Endometrial microvascular endothelial cells (primary cell): ENCODE measurements around the gene TMEM170B. TPM values are rescaled to one million over a fixed set of nuclear protein-coding genes. Genes with fewer than 3 reads are reported as not detected.

Source experiments
- in situ Hi-C: cut with HindIII; loops from 2 replicates; pipeline ENCODE4 v1.10.0; 2017; ENCODE audit warnings: low sequenced_read_pairs, low pct_unique_long_range_greater_than_20kb; ENCODE audit errors: inconsistent ontology term
- total RNA-seq: library from RNA; depleted of rRNA; stranded (reverse); fragments of >200 nt; gene quantifications from one replicate; pipeline ENCODE4 v1.2.3, GENCODE V29; 2015; ENCODE audit errors: inconsistent ontology term

TMEM170B gene, protein sequence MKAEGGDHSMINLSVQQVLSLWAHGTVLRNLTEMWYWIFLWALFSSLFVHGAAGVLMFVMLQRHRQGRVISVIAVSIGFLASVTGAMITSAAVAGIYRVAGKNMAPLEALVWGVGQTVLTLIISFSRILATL
- 0.93 TPM for total RNA-seq

DNA sequence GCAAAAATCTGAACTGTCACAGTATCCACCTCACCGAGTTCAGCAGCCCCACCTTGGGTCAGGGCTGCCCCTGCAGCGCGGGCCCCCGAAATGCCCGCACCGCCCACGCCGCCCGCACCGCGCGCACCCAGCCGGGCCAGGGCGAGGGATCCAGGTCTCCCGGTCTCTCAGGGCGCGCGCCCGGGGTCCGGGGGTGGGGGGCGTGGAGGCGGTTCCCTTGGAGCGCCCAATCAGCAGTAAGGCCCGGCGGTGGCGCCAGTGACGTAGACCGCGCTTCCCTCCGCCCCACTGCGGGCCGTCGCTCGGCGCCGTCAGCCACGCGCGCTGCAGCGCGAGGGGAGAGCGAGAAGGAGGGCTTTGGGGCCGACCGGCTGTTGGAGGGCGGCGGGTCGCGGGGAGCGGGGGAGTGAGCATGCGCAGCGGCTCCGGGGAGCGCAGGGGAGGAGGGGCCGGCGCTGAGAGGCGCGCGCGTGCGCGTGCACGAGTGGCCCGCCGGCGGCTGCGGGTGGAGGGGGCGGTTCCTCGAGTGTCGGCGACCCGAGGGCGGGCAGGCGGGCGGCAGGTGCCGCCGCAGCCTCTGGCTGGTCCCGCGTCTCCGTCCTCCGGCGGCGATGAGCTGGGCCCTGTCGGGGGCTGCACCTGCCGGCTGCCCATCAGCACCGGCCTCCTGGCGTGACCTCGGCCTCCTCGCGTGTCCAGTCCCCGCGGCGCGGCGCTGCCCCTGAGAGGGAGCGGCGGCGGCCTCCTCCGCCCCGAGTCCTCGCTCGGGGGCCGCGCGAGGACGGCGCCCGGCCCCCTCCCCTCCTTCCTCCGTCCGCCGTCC, at the start of gene TMEM170B:
Gene TMEM170B (plus strand): TSS at position 521 of the 823 bp plus-strand sequence. CDS start 529 bp downstream, outside the sequence.
- in situ Hi-C loops = no loop called here

DNA sequence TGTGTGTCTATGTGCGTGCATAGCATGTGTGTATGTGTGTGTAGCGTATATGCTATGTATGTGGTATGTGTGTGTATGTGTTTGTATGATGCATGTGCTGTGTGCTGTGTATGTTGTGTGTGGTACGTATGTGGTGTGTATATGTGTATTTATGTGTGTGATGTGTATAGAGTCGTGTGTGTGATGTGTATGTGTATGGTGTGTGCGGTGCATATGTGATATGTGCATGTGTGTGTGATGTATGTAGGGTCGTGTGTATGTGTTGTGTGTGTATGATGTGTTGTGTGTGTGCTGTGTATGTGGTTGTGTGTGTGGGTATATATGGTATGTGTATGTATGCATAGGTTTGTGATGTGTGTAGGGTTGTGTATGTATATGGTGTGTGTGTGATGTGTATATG, 46.6 kb upstream of the TMEM170B start:
- in situ Hi-C loops = loop anchor here (25.0 kb wide), 1 partner anchor 254 kb away; the partner anchor contains the start of gene NEDD9

DNA sequence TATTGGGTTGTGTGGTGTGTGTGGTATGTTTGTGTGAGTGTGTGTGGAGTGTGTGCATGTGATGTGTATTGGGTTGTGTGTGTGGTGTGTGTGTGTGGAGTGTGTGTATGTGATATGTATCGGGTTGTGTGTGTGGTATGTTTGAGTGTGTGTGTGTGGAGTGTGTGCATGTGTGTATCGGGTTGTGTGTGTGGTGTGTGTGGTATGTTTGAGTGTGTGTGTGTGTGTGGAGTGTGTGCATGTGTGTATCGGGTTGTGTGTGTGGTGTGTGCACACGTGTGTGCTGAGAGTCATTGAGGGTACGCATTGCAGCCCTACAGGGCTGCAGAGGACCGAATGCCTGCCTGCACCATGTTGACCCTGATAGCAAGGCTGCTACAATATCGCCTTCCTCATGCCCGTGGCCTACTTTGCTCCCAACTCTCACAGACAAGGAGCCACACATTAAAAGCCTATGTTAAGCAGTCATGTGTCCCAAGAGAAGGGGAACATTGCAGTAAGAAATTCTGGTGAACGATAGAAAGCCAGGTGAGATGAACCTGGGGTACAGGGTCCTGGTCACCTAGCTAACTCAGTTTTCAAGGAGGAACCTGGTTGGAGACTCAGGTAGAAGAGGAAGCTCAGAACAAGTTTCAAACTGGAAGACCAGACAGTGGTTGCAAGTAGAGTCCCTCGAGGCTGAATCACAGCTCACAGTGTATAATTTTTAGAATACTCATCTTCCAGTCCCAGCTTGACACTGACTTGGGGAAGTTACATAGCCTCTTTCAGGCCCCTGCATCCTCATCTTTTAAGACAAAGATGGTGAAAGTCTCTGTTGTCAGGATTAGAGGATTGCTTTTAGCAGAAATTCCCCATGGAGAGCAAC, 45.7 kb upstream of the TMEM170B start:
- in situ Hi-C loops = loop anchor here (25.0 kb wide), 1 partner anchor 255 kb away; the partner anchor contains the start of gene NEDD9

DNA sequence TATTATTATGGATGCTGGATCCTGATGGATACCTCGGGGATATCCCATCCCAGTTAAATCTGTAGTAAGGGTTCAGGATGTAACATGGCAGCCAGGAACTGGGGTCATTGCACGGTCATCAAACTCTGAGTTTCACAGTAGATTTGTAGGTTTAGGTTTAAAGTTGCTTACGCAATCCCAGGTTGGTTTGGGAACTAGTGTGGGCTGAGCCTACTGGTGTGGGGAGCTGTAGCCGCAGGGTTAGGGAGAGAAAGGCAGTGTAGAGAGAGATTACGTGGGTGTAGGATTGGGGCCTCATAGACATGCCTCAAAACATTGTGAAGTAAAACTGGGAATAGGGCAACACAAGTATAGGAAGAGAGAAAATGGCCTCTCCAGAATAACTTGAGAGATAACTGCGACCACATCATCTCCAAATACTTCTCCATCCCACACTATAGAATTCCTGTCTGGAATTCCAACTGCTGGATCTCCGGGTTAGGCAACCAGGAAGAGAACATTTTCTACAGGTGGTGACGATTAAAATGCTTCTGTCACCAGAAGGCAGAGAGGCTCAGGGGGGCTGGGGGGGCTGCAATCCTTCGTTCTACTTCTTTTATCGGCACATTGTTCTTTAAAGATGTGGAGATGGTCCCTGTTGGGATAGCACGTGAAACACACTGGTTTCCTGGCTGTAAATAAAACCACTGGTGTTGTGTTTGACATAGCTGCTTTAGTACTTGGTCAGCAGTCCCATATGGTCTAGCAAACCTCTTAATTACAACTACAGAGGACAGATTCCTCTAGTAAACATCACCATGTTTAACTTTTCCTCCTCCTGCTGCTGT, 44.9 kb upstream of the TMEM170B start:
- in situ Hi-C loops = loop anchor here (25.0 kb wide), 1 partner anchor 255 kb away; the partner anchor contains the start of gene NEDD9

DNA sequence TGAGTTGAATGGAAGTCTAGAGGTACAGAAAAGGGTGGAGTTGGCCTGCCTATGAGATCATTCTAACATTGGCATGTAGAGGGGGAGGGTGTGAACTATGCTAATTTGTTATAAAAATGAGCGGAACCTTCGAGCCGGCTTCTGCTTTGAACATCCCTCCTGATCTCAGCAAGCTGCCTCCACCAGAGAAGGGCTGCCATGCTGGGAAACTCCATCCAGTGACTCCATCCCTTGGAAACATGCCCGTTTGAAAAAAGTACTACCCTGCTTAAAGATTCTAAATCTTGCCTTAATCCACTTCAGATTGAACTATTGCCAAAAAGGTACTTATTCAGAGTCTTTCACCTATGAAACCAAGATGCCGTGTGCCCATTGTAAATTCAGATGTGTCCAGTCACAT, 43.6 kb upstream of the TMEM170B start:
- in situ Hi-C loops = loop anchor here (25.0 kb wide), 1 partner anchor 257 kb away; the partner anchor contains the start of gene NEDD9

DNA sequence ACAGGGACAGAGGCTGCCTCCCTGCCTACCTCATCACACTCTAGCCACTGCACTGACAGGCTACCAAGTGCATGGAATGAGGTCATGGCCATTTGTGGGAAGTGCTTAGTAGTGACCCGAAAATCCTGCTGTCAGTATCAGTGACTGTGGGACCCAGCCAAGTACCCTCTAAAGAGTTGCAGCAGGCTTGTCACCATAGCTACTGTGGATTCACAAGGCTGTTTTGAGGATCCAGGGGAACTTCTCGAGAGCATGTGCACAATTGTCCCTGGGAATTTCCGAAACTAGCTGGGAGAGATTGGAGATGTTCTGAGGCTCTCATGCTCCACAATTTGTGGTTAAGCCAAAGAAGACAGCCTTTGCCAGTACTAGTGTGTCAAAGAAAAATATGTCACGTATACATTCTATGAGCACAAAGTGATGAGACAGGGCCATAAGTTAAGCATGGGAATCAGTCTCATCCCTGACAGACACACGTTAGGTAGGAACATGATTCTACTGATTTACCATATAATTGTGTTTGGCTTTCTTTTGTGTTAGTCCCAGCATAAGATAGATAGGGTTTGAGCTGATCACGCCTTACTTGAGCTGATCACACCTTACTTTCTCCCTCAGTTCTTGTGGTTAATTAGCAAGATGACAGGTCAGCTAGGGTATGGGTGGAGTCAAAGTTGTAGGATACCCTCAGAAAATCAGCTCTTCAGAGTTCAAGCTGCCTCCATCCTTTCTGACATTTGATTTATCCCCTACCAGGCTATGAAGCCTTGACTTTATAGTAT, 42.6 kb upstream of the TMEM170B start:
- in situ Hi-C loops = loop anchor here (25.0 kb wide), 1 partner anchor 258 kb away; the partner anchor contains the start of gene NEDD9

DNA sequence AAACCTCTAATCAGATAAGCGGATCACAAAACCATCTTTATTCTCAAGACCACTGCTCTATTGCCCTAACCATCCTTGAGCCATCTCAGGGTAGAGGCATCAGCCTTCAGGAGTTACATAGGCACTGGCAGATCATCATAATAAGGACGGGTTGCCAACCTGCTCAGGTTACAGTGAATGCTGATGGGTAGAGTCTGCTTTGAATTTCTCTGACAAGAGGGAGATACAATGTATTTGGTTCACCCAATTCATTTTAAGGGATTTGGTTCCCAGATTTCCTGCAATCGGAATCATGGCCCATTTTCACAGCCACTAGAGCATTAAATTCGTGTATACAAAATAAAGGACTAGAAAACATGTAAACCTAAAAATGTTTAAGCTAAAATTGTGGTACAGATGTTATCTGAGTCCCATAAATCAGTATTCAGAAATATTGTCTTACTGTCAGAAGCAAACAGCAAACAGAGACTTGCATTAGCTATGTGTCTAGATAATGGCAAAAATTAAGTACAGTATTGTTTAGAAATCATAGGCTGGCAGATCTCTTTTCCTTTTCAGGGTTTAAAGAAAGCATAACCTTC, 41.9 kb upstream of the TMEM170B start:
- in situ Hi-C loops = loop anchor here (25.0 kb wide), 1 partner anchor 258 kb away; the partner anchor contains the start of gene NEDD9

DNA sequence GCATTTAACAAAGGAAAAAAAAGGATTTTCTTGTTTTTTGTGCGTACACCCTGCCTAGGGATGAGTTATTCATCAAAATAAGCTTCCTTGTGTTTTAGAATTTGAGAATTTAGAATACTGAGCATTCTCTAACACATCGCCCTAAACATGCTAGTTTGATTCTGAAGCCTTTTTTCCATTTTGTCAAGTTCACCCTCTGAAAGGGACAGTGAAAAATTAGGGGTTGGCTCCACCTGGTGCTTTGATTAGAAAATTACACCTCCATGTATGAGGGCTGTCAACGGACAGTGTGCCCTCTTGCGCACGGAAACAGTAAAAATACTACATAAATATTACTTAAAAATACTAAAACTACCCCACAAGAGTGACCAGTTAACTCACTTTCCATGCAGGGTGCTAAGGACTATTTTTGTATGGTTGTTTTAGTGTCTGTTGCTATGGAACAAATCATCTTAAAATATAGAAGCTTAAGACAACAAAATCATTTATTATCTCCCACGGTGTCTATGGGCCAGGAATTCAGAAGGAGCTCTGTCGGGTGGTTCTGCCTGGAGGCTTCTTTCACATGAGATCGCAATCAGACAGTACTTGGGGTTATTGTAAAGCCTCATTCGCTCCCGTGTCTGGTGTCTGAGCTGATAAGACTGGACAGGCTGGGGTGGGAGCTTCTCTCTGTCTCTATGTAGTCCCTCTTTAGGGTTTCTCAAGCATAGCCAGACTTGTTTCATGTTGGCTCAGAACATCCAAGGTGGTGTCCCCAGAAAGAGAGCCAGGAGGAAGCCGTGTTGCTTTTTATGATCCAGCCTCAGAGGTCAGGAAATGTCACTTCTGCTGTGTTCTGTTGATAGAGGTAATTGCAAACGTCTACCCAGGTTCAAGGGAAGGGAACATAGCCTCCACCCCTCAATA, 41.1 kb upstream of the TMEM170B start:
- in situ Hi-C loops = loop anchor here (25.0 kb wide), 1 partner anchor 259 kb away; the partner anchor contains the start of gene NEDD9

DNA sequence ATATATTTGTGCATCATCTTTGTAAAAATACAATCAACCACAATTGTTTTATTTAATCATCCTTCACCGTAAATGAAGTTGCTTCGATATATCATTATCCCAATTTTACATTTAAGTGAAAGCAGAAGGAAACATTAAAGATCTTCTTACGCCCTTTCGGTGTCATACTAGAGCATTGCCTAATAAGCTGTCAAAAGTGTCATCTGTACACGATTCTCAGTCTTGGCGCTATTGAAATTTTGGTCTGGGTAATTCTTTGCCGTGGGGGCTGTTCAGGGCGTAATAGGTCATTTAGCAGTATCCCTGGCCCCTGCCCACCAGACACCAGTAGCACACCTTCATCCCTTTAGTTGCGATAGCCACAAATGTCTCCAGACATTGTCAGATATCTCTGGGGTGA, 40.4 kb upstream of the TMEM170B start:
- in situ Hi-C loops = loop anchor here (25.0 kb wide), 1 partner anchor 260 kb away; the partner anchor contains the start of gene NEDD9

DNA sequence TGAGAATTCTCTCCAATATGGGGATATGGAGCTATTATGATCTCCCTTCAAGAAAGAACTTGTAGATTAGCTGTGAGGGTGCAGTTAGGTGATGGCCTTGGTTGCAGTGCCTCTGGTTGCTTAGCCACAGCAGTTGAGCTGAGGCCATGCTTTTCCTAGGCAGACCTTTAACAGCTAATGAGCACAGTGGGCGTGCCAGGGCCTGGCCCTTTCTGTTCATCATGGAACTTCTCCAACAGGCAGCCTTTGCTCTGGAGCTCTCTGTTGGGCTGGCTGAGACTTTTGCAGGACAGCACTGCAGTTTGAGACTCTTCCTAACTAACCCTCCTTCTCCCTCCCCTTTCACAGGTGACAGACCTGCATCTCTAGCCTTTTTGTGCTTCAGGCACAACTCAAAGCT, 39.7 kb upstream of the TMEM170B start:
- in situ Hi-C loops = loop anchor here (25.0 kb wide), 1 partner anchor 261 kb away; the partner anchor contains the start of gene NEDD9

DNA sequence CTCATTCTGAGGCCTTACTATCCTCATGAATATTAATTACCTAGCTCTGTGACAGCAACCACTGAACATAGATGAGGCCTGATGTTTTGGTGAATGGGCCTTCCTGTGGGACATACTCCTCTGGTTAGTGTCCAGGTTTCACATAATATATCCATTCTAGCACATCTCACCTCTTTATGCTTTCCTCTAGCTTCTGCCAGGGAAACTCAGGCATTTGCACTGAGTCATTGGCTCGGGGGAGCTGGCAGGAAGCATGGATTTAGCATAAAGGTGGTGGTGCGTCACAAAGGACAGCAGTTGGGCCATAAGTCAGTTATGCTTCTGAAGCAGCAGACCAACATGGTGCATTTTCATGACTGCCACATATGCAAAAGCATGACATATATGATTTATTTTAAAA, 37.5 kb upstream of the TMEM170B start:
- in situ Hi-C loops = no loop called here

DNA sequence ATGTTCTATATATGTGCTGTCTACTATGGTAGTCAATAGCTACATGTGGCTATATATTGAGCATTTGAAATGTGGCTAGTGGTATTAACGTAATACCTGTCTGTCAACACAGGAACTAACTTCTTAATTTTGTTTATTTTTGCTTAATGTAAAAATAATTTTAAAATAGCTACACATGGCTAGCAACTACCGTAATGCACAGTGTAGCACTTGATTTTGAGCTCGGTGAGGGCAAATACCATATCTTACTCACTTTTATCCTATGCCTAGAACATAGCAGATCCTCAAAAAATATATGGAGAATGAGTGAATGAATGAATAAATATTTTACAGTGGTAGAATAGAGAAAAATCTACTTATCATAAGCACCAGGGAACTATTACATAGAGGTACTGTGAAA, 28.1 kb upstream of the TMEM170B start:
- in situ Hi-C loops = no loop called here

DNA sequence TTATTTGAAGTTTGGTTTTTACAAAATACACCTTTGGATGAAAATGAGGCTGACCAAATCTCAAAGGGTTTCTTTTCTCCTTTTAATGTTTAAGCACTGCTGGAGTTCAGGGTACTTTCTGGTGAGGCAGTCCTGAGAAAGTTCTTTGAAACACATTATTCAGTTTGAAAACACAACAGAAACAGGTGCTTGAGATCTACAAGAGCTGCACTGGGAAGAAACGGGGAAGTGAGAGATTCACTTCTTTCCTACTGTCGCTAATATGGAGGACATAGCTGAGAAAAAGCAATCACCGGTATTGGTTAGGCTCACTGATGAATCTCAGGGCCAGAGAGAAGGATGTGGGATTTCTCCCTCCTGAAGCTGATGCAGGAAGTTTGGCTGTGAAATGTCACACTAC, 22.9 kb upstream of the TMEM170B start:
- in situ Hi-C loops = no loop called here

DNA sequence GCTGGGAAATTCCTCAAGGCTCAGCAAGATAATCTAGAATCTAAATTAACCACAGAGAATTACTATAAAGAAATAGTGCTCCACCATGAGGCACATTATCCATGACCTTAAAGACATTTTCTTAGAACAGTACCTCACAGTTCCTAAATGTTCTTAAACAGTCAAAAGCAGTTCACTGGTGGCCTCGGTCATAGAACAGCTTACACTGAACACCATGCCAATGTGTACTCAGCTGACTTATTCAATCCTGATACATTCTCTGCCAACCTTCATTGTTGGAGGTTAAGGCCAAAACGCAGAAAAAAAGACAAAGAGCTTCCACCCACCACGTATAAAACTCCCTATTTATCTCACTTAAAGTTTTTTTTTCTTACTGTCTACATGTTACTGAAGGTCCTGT, 21.8 kb upstream of the TMEM170B start:
- in situ Hi-C loops = no loop called here

DNA sequence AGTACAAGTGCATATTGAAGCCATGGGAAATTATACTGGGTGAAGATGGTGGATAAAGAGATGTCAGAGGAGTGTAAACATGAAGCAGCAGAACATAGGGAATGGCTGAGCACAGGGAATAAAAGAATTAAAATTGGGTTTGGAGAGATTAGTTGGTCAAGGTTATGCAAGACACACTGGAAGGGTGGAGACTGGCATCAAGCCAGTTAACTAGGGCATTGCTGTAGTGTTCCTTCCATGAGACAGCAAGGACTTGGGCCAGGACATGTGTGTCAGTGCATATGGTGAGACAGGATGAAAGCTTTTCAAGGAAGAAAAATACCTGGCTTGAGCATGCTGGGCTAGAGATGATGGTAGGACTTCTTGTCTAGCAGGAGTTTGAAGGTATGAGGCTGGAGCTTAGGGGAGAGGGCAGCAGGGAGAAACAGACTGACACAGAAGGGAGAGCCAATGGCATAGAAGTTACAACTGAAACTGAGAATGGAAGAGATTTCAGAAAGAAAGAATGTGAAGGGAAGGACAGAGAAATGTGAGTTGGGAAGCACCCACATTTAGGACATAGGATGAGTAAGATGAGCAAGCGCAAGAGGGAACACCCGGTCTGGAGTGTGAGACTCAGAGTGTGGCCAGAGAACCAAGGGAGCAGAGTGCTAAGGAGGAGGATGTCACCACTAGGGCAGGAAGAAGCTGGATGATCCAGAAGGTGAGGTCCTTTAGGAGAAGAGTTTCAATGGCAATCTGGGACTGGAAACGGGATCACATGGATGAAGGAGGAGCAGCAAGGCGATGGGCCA, 14.5 kb upstream of the TMEM170B start:
- in situ Hi-C loops = no loop called here
